Activated T-cell treated with anti-CD3 and anti-CD28 coated beads for 4 hours (primary cell): ENCODE results near the gene RALGAPA2.

ENCODE experiments used
- DNase-seq: peaks from one replicate; pipeline ENCODE4 v3.0.0-alpha.2; 2020

Gene RALGAPA2

DNA sequence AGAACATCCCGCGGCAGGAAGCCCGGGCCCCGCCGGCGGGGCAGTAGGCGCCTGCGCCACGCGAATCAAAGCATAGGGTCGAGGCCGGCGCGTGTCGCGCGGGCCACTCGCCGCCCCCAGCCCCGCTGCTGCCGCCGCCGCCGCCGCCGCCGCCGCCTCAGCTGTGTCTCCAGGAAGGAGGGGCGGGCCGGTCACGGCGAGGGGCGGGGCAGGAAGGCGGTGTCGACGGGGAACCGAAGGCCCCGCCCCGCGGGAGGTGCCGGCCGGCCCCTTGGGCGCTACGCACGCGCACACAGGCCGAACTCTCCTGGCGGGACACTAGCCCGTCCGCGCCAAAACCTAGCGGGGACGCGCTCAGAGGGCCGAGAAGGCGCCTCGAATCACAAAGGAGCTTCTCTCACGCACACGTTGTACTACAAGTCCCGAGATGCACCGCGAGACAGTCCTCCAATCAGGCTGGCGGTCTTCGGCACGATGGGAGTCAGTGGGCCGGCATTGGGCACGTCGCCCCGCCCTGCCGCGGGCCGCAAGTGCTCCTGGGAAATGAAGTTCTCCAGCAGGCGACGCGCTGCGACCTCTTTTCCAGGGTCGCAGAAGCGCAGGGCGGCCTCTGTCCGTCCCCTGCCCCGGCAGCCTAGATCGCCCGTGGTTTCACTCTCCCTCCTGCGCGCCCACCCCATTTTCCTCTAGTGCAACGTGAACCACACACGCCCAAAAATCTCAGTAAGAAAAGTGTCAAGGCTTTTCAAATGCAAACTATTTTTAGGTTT, at the start of gene RALGAPA2:
RALGAPA2 (minus strand) TSS at position 171 of the 770 bp plus-strand sequence; CDS start at position 7, 164 bp downstream.
- peak; percentile 96 for DNase-seq

DNA sequence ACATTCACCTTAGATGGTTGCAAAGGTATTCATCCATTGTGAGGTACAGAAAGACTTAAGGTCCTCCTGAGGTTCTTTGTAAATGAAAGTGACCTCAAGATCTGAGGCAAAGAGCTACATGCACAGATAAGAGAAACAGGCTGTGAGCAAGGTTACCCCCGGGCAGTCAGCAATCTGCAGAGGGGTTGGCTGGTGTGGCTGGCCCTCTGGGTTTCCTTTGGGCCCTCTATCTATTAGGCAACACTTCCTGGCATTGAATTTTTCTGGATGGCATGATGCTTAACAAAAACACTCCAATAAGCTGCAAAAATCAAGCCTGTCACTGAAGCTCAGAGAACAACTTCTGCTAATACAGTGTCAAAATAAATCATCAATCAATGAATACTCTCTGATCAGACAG, 48.9 kb upstream of the RALGAPA2 start:
- no peak for DNase-seq

DNA sequence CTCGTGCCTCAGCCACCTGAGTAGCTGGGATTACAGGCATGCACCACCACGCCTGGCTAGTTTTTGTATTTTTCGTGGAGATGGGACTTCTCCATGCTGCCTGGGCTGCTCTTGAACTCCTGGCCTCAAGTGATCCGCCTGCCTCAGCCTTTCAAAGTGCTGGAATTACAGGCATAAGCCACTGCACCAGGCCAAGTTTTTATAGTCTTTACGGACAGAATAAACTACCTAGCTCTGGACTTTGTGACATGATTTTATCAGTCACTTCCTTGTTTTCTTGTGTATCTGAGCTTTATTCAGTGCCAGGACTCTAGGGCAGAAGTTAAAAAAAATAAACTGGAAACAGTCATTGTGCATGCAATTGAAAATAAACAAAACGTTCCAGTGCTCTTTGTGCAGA, 46.7 kb upstream of the RALGAPA2 start:
- no peak for DNase-seq

DNA sequence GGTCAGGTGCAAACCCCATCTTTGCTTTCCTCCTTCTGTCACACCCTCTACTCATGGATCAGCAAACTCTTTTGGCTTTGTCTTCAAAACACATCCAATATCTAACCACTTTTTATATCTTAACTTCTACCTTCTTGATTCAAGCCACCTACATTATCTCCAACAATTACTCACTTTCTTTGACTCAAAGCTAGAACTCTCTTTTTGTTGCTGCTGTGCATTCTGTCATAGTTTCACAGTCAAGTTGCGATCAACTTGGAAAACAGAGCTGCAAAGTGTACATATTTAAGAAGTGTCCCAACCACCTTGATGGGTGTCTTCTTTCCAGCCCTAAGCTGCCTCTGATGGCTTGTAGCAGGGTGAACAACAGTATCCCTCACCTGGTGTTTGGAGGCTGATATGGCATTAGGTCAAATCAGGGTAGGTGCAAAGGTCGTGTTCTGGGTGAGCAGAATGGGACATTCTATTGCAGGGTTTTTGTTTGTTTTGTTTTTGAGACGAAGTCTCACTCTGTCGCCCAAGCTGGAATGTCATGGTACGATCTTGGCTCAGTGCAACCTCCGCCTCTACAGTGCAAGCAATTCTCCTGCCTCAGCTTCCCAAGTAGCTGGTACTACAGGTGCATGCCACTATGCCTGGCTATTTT, 43.4 kb upstream of the RALGAPA2 start:
- no peak for DNase-seq

DNA sequence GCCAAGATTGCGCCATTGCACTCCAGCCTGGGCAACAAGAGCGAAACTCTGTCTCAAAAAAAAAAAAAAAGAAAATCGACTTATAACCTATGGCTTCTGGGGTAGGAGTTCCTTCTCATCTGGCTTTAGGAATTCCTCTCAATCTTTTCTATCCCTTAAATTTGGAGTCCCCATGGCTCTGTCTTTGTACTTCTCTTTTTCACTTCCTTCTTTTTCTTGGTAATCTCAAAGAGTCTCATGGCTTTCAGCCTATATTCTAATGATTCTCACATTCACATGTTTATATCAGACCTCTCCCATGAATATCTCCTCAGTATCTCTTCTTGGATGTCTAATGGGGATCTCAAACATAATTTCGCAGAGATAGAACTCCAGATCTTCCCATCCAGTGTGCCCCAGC, 42.8 kb upstream of the RALGAPA2 start:
- DNase-seq = no peak

DNA sequence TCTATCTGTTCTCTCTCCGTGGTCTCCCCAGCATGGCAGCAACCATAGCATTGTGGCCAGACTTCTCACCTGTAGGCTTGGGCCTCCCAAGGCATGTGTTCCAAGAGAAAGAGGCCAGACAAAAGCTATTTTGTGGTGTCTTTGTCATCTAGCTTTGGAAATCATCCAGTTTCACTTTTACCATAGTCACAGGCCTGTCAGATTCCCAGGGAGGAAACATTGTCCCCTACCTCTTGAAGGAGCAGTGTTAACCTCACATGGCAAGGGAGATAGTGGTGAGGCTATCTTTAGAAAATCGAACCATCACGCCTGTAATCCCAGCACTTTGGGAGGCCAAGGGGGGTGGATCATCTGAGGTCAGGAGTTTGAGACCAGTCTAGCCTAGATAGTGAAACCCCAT, 42.3 kb upstream of the RALGAPA2 start:
- no peak for DNase-seq

DNA sequence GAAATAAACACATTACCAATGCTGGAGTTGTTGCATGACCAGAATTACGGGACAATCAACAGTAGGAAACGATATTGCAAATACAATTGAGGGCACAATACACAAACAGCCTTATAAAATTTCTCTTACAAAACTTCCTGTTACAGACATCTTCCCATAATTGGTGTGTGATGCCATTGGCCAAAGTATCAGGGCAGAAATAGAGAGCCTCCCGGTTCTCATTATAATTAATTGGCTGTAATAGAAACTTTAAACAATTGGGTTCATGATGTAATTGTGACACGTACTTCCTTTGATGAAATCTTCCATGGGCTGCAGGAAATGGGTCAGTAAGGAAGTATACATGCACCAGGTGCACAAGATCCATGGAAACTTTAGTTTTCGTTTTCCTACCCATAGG, 40.3 kb upstream of the RALGAPA2 start:
- DNase-seq = no peak

DNA sequence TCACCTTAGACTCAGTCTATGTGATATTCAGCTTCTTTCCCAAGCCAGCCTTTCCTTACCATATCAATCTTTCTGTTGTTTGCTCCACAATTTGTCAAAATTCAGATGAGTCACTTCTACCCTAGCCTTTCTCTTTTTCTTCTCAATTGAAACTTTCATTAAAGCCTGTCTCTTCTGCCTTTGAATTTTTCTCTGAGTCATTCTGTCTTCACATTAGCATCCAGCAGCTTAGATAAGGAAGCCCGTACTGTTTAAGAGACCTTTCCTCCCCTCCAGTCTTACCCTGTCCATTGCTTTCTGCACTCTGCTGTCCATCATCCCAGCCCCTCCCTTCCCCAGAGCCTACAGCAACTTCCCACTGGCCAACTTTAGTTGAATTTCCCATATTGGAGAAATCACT, 34.9 kb upstream of the RALGAPA2 start:
- no peak for DNase-seq

DNA sequence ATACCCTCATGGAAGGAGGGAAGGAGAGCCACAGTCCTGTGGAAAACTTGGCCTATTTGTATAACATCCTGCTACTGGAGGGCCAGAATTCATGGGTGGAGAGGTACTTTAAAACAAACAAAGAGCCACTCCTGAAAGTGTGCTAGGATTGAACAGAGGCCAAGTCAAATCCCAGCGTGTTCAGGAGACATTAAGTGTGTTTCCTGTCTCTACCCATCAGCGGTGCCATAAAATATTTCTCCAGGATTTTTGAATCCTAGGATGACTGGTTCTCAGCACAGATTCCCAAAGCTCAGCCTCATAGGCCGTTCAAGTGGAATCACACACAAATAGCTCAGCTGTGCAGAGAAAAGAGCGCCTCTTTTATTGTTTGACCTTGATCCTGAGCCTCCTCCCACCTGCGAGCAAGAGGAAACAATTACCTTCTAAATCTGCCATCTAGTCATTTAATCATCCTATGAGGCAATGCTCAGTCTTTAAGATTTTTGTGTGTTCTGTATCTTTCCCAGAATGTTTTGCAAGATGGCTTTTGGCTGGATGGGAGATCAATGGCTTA, 31.8 kb upstream of the RALGAPA2 start:
- DNase-seq = no peak

DNA sequence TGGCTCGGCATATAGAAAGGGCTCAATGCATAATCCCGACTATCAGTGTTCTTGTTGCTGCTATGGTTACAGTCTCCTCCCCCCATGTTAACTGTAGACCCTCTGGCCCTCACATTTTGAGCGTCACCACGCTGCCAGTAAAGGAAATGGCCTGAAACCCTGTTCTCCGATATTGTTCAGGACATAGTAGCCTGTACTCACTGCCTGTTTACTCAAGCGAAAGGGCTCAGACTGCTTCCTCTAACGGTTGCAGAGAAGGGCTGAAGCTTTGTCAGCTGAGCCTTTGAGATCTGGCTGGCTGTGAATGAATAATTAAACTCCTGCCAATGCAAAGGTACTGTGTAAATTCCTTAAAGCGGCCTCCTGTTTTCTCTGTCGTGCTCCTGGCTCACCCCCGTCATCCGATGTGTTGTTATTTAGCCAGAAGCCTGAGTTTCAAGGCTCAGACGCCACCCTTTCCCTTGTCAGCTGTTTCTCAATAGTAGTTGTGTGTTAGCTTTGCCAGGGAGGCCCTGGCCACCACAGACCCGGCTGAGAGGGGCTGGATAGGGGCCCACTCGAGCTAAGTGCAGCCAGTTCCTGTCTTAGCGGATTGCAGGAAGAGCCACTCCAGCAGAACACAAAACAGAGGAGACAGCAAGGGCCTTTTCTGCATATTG, 31.2 kb upstream of the RALGAPA2 start:
- DNase-seq = no peak

DNA sequence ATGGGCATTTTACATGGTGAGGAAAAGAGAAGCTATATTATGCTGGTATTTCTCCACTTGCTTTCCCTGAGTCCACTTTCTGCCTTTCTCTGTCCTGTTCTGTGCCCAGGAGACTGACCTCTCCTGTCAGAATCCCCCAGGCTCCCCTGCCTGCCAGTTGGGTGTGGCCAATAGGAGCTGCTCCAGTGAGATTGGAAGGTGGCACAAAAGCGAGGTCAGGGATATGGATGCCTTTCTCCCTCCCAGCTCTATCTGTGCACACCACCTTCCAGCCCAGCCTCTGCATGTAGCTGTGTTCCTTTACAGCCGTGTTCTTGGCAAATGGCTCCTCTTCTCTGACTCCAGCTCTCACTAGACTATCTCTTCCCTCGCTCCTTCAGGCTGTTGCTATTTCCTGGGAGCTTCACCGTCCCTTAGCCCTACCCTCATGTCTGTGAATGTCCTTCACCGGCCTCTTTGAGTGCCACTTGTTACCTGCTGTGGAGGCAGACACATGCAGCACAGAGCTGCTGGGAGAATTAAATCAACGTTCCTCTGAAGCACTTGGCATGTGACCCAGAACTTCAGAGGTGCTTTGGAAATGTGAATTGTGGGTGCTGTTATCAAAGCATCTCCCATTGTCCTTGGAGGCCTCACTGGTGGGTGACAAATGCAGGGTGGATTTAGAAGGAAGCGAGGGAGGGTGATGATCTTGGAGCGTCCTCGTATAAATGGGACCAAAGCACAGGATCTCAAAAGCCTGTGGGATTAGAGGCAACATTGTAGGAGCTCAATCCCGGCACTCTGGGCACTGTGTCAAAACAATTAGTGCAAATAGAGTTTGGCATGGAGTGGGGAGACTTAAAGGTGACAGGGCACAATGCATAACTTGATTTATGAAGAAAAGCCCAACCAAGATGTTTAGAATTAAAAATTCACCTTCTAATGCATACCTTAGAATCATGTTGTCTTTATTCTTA, 28.9 kb upstream of the RALGAPA2 start:
- no peak for DNase-seq

DNA sequence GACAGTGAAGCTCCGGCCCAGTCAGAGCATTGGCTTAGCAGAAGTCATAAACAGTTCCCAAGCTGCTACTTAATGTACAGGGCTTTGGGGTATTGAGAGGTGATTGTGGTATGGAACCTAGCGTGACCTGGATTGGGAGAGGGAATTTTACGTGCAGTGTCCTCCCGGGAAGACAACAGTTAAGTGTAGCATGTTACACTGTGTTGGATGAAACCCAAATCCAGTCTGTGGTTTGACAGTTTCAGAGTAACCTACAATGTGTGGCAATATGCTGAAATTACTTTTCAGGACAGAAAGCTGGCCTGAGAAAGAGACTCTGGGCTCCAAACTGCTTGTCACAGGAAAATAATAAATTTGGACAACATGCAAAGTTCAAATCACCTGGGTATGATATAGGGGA, 28.1 kb upstream of the RALGAPA2 start:
- DNase-seq = no peak

DNA sequence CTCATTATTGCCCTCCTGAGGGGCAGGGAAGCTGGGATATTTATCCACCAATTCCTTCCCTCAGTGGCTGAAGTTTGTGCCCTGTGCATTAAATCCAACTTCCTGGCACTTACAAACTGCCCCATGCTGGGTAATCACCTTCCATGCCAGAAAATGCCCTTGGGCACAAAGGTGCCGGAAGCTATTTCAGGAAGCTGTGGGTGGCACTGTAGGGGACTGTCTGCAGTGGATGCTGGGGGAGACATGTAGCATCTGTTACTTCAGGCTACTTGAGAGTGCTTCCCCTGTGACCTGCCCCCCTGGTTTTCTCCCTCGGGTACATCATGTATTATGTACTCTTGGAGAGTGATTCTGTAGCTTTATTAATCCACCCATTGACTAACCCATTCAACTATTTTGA, 24.7 kb upstream of the RALGAPA2 start:
- DNase-seq = no peak

DNA sequence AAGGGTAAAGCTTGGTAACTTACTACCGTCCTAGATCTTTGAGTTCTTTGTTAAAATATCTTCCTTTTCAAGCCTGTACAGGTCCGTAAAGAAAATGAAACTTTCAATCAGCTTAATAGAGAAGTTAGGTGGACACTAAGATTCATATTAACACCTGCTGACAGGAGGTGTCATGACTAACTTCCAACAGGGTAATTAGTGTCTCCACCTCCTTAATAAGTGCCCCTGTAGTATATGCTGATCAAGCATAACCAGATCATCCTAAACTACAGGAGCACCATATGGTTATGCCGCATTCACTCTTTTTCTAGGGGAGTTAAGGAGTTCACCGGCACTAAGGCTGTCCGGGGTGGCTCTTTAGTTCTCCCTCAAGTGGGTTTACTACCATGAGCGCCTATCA, 23.9 kb upstream of the RALGAPA2 start:
- DNase-seq = no peak

DNA sequence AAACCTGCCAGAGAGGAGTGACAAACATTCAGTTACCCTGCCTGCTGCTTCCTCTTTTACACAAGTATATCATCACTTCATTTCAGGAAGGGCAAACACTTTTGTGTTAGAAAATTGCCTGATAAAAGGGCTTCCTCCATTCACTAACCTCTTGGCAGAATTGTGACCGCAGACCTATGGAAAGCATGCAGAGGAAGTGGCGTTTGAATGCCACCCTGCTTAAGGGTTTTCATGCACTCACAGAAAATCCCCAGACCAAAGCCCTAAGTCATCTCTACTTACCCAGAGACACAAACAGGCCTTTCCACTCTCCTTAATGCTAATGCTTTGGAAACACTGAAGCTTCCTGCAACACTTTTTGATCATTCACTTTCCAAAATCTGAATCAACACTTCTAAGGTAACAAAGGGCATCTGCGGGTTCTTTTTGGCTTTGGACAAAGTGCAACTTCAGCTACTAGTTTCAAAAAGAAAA, 22.1 kb upstream of the RALGAPA2 start:
- no peak for DNase-seq

DNA sequence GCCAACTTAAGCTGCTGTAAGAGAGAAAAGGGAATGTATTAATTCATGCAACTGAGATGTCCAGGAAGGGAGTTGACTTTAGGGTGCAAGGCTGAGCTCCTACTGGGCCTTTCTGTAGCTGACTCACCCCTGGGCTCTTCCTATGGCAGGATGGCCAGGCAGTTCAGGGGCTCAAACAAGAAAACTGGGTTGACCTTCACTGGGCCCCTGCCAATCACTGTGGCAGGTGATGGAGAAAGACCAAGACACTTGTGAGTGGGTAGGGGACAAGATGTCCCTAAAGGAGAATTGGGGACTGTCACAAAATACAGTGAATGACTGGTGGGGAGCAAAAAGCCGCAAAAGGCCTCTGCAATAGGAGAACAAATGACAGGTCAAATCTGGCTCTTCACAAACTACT, 21.5 kb upstream of the RALGAPA2 start:
- no peak for DNase-seq

DNA sequence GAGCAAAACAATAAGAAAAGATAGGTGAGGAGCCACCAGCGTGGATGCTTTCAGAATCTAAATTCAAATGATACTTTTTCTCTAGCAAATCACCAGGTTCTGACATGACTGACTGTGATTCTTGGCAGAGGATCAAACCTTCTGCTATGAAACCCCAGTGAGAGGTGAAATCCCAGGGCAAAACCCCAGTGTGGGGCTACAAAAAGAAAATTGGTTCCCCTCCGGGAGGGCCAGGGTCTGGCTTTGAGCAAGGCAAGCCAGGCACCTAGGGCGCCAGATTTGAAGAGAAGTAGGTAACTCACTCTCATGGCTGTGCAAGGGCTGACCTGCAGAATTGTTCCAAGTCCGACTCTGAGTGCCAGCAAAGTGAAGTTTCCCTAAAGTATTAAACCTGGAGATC, 20.2 kb upstream of the RALGAPA2 start:
- no peak for DNase-seq

DNA sequence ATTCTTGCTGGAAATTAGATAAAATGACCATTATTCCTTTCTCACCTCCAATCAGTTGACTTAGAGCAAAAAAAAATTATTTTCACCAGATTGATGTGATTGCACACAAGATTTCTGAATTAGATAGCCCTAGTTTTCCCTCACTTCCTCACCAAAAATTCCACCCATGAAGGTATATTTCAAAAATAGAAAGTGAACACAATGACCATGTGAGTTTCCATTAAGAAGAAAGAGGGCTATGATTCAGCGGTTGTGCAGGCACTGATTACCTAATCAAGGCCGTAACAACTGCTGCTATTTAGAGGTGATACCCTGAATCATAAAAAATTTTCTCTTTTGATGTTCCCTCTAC, 19.5 kb upstream of the RALGAPA2 start:
- DNase-seq = no peak

DNA sequence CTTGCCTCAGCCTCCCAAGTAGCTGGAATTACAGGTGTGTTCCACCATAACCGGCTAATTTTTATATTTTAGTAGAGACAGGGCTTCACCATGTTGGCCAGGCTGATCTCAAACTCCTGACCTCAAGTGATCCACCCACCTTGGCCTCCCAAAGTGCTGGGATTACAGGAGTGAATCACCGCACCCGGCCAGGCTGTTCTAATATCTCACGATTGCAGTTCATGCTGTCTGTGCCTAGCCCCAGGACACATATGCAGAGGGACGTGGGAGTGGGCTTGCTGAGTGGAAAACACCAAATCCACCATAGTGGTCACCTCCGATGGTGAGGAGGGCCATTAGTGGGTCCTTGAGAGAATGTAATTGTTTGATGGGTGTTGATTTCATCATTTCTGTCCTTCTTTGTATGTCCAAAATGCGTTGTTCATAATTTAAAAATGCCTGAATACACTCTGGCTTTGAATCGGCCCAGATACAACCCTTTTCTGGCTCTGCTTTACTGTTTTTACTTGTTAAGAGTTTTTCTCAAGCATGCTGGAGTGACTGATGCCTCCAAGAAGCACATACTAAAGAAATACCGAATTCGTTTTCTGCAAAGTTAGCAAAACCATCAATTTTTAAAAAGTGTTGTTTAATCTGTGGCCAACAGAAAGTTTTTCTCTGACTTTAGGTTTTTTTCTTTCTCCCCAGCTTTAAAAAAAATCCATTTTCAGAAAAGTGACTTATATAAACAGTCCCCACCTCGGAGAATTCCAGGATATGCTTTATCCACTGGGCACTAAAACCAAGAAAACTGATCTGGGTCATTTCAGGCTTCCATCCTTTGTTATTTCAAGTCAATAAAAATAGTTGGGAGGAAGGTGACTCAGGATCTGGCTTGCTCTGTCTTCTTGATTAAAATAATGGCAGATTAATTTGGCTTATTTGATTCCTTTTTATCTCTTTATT, 18.8 kb upstream of the RALGAPA2 start:
- DNase-seq = no peak

DNA sequence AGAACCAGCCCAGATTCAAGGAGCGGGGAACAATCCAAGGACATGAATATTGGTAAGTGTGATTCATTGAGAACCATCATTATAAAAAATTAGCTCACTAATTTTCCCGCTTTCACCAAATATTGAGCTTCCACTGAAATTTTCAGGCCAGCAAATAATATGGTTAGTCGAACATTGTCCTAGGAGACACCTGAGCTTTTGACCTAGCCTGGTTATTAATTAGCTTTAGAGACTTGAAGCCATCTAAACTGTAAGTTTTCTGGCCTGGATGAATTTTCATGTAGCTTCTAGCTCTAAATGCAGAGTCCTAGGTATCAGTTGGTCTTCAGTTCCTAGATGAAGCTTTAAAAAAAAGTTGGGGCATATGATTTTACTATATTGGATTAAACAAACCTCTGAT, 17.1 kb upstream of the RALGAPA2 start:
- no peak for DNase-seq

DNA sequence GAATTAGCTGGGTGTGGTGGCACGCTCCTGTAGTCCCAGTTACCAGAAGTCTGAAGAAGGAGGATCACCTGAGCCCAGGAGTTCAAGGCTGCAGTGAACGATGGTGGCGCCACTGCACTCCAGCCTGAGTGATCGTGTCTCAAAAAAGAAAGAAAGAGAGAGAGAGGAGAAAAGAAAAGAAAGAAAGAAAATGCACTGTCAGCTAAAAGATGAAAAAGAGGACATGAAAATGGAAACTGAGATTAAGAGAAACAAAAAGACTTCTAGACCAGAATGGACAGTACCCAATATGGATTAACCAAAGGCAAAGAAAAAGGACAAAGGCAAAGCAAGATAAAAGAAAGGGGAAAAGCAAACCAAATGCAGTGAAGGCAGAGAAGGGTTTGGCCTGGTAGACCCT, 9.0 kb upstream of the RALGAPA2 start:
- no peak for DNase-seq

DNA sequence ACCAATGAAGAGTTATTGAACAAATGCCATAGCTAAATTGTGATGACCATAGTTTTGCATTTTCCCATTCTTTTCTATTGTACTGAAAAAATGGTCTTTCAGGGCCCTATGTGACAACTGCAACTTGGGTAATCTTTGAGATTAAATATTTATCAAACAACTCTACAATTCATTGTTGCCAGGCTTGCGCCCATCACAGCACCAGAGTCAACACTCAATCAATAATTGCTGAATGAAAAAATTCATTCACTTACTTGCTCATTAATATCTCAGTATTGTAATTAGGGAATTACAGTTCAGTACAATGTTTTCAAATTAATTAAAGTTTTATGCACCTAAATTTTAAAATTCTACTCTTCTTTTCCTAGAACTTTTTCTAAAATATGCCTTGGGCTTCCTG, 7.7 kb upstream of the RALGAPA2 start:
- no peak for DNase-seq
